B cell (primary cell): ENCODE measurements around the gene ITGB1. TPM values are rescaled to one million over a fixed set of nuclear protein-coding genes. Genes with fewer than 3 reads are reported as not detected.
A peak's percentile ranks its signal among the peaks of the same experiment; 100 is the strongest.

Experiments
- ATAC-seq: fragments of 200-7000 bp; cut with Tn5 transposase; one replicate; pipeline ENCODE4 v1.10.0; 2021; ENCODE audit warnings: low read depth, mild to moderate bottlenecking, moderate number of reproducible peaks, moderate library complexity
- CTCF ChIA-PET: fragments of 350-600 bp; sonication (Branson Sonifier 250); formaldehyde crosslinking; loops from one replicate; lab custom pipeline; 2021; ENCODE audit warnings: antibody characterized with exemption, inconsistent platforms; lab: Charles Lee
- POLR2A ChIA-PET: fragments of 350-600 bp; sonication (Branson Sonifier 250); formaldehyde crosslinking; loops from one replicate; lab custom pipeline; 2021; ENCODE audit warnings: antibody characterized with exemption; lab: Charles Lee
- DNase-seq: peaks from one replicate; pipeline ENCODE4 v3.0.0; 2013
- H2AFZ ChIP-seq: 2 replicates; pipeline ENCODE4 v1.6.1; 2012; ENCODE audit warnings: mild to moderate bottlenecking, low read depth, low read length; ENCODE audit not compliant: insufficient read depth, poor library complexity, severe bottlenecking
- H3K27ac ChIP-seq, 2 donors: 1 replicate in 1 of 2; 2 replicates in 1 of 2; pipeline ENCODE4 v1.5.1; 2012 to 2013; ENCODE audit warnings: low read length in 2 of 2, mild to moderate bottlenecking in 2 of 2, moderate library complexity in 1 of 2
- H3K27me3 ChIP-seq, 4 experiments: fragments of 200-600 bp in 1 of 4; sonication (generic) in 1 of 4; replicated peaks in 1 of 4; 1 replicate in 2 of 4; 2 replicates in 2 of 4; pipeline versions ENCODE4 v1.6.1 to v1.7.0; 2013 to 2016; ENCODE audit warnings: low read length in 3 of 4, mild to moderate bottlenecking in 2 of 4, mixed read lengths in 1 of 4, moderate library complexity in 1 of 4; ENCODE audit not compliant: insufficient read depth in 4 of 4, control insufficient read depth in 3 of 4; ENCODE audit errors: control extremely low read depth in 1 of 4
- H3K36me3 ChIP-seq, 2 experiments: replicated peaks in 1 of 2; 1 replicate in 1 of 2; 2 replicates in 1 of 2; pipeline versions ENCODE4 v1.6.1 to v1.7.1; 2013; ENCODE audit warnings: low read length in 1 of 2; ENCODE audit not compliant: insufficient read depth in 2 of 2, control insufficient read depth in 1 of 2; ENCODE audit errors: control extremely low read depth in 1 of 2, extremely low read depth in 1 of 2
- H3K4me1 ChIP-seq, 2 donors: fragments of 200-600 bp in 1 of 2; sonication (generic) in 1 of 2; 1 replicate in 1 of 2; 2 replicates in 1 of 2; pipeline versions ENCODE4 v1.5.1 to v1.6.1; 2013 to 2017; ENCODE audit warnings: low read length in 2 of 2; ENCODE audit not compliant: control insufficient read depth in 2 of 2, insufficient read depth in 2 of 2
- H3K4me2 ChIP-seq: replicated peaks from 2 replicates; pipeline ENCODE3; 2012; ENCODE audit warnings: mild to moderate bottlenecking, low read depth, low read length; ENCODE audit not compliant: poor library complexity, severe bottlenecking
- H3K4me3 ChIP-seq, 5 experiments: fragments of 200-600 bp in 1 of 5; sonication (generic) in 1 of 5; 1 replicate in 3 of 5; 2 replicates in 2 of 5; pipeline versions ENCODE4 v1.5.1 to v1.7.0; 2011 to 2016; ENCODE audit warnings: low read length in 4 of 5, mild to moderate bottlenecking in 4 of 5, low read depth in 2 of 5, control low read depth in 1 of 5, moderate library complexity in 1 of 5; ENCODE audit not compliant: insufficient read depth in 1 of 5; ENCODE audit errors: control extremely low read depth in 1 of 5, extremely low read depth in 1 of 5
- H3K79me2 ChIP-seq: fragments of 200-600 bp; sonication (generic); one replicate; pipeline ENCODE4 v1.6.0; 2016; ENCODE audit warnings: low read length; ENCODE audit not compliant: control insufficient read depth, insufficient read depth
- H3K9ac ChIP-seq: fragments of 200-600 bp; sonication (generic); 2 replicates; pipeline ENCODE4 v1.6.1; 2017; ENCODE audit warnings: mild to moderate bottlenecking, low read length, moderate library complexity
- H3K9me3 ChIP-seq, 3 donors: one replicate each; pipeline versions ENCODE4 v1.6.1 to v1.7.1; 2013; ENCODE audit warnings: low read length in 2 of 3; ENCODE audit not compliant: control insufficient read depth in 2 of 3, insufficient read depth in 1 of 3; ENCODE audit errors: control extremely low read depth in 1 of 3
- H4K20me1 ChIP-seq: 2 replicates; pipeline ENCODE4 v1.6.0; 2012; ENCODE audit warnings: mild to moderate bottlenecking, low read length; ENCODE audit not compliant: insufficient read depth, control insufficient read depth, poor library complexity, severe bottlenecking
- H3K27ac Mint-ChIP-seq: one replicate; pipeline ENCODE4 v1.8.0; 2021; ENCODE audit warnings: mixed read lengths
- H3K27me3 Mint-ChIP-seq: one replicate; pipeline ENCODE4 v1.8.0; 2021; ENCODE audit warnings: mixed read lengths
- H3K4me1 Mint-ChIP-seq: one replicate; pipeline ENCODE4 v1.8.0; 2021; ENCODE audit warnings: mixed read lengths
- H3K4me3 Mint-ChIP-seq: one replicate; pipeline ENCODE4 v1.8.0; 2021; ENCODE audit warnings: mixed read lengths
- H3K9me3 Mint-ChIP-seq: one replicate; pipeline ENCODE4 v1.8.0; 2022; ENCODE audit warnings: mixed read lengths; ENCODE audit not compliant: insufficient read depth
- CTCF ChIP-seq: fragments of 200-600 bp; IDR thresholded peaks from one replicate; pipeline ENCODE4 v1.8.0; 2022; ENCODE audit warnings: antibody characterized with exemption, mild to moderate bottlenecking
- EZH2 ChIP-seq: IDR thresholded peaks from 2 replicates; pipeline ENCODE4 v1.6.1; 2012; ENCODE audit warnings: borderline replicate concordance, low read depth, mild to moderate bottlenecking, moderate library complexity, low read length; ENCODE audit not compliant: insufficient read depth, poor library complexity, severe bottlenecking
- WGBS: methylation state at CpG from one replicate; pipeline ENCODE4 v1.1.5; 2013; ENCODE audit warnings: missing lambda C conversion rate; ENCODE audit not compliant: insufficient coverage; 5-methylcytosine and 5-hydroxymethylcytosine counted together
- intact Hi-C: fragments of 100-400 bp; cut with micrococcal nuclease; formaldehyde crosslinking; loops from one replicate; pipeline ENCODE4 v1.10.0; 2022
- polyA plus RNA-seq: library from polyadenylated mRNA; depleted of rRNA; stranded (reverse); fragments of >200 nt; gene quantifications from 2 replicates; pipeline ENCODE4 v1.2.3, GENCODE V29; 2012
- total RNA-seq, 2 donors: library from RNA; stranded (reverse); fragments of 120-200 nt in 1 of 2; gene quantifications; 1 replicate in 1 of 2; 2 replicates in 1 of 2; pipeline versions ENCODE4 v1.2.3 to v1.2.4, GENCODE V29; 2013 to 2022

Gene ITGB1
- total and polyA plus RNA-seq, 2 donors (not counting 1 experiment from before 2014, with no cell fraction given) = 30.8 to 128 TPM

GRCh38 chr10:32943854-32944661 is 14.0 kb downstream of the ITGB1 start:
- peaks cover 31 to 42% of the 10 kb centered on the region in 2 donors for H3K4me1 ChIP-seq
- no peak overlapping the region for H3K4me3 ChIP-seq
- Mint-ChIP-seq H3K27me3 (no peaks in the 10 kb centered on the region), H3K4me1 (peaks cover 68% of the 10 kb centered on the region), H3K9me3 (no peaks in the 10 kb centered on the region), H3K4me3 (peak overlapping the region; percentile 46), H3K27ac (peak overlapping the region; percentile 85)
- peak overlapping the region; percentile 24 for H3K4me2 ChIP-seq
- intact Hi-C loops = loop anchor here (2.0 kb wide), 1 partner anchor 13 kb away; no protein-coding TSS in a partner anchor
- H3K27ac ChIP-seq = peak overlapping the region in 1 of 2 donors; percentile 35
- no peak overlapping the region for H2AFZ ChIP-seq
- CTCF ChIA-PET = interaction anchor here (1.4 kb wide), 1 partner anchor 10 kb away, joined by 7 read pairs; no protein-coding TSS in a partner anchor
- H3K27me3 ChIP-seq = no peaks in the 10 kb centered on the region
- WGBS = 86% methylated on average over 22 of the region's 24 CpGs
- no peaks in the 10 kb centered on the region for H3K9me3 ChIP-seq
- peak overlapping the region; percentile 4 for H3K9ac ChIP-seq
- ATAC-seq = no peak
- H3K79me2 ChIP-seq = peaks cover 83% of the 10 kb centered on the region
- no peak for DNase-seq
- no peak for TF ChIP-seq CTCF
- no peak for TF ChIP-seq EZH2
- H4K20me1 ChIP-seq = peaks cover 19% of the 10 kb centered on the region
- H3K36me3 ChIP-seq = no peaks in the 10 kb centered on the region
- POLR2A ChIA-PET = no interaction called here

DNA sequence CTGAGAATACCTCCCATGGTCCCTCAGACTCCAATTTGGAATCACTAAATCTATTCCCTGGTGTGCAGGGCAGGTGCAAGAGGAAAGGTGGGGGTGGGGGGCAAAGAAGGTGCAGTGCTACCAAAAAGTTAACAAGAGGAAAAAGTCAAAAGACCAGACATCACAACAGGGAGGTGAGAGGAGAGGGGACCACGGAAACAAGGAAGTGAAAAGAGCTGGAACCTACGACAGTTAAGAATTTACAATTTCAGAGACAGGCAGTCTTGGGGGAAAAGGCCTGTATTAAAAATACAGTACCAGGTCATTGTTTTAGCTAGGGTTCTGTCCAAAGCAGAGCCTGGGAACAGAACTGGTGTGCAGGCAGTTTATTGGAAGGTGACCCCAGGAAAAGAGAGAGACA is 14.6 kb downstream of the ITGB1 start:
- H3K27me3 Mint-ChIP-seq = no peaks in the 10 kb centered on the region
- H3K4me1 Mint-ChIP-seq = peaks cover 69% of the 10 kb centered on the region
- Histone ChIP-seq H3K4me1 (peaks cover 34 to 43% of the 10 kb centered on the region in 2 donors), H3K4me3 (no peak overlapping the region), H3K9me3 (no peaks in the 10 kb centered on the region), H3K4me2 (peak overlapping the region; percentile 24), H3K27me3 (no peaks in the 10 kb centered on the region), H3K79me2 (peaks cover 85% of the 10 kb centered on the region), H3K9ac (peak overlapping the region; percentile 4), H2AFZ (no peak overlapping the region), H3K27ac (peak overlapping the region in 1 of 2 donors; percentile 35), H3K36me3 (no peaks in the 10 kb centered on the region), H4K20me1 (peaks cover 19% of the 10 kb centered on the region)
- POLR2A ChIA-PET = no interaction called here
- intact Hi-C loops = loop anchor here (2.0 kb wide), 1 partner anchor 13 kb away; no protein-coding TSS in a partner anchor
- CTCF ChIA-PET = interaction anchor here (0.7 kb wide), 1 partner anchor 34 kb away, joined by 3 read pairs; no protein-coding TSS in a partner anchor
- ATAC-seq = peak; percentile 41
- no peaks in the 10 kb centered on the region for H3K9me3 Mint-ChIP-seq
- TF ChIP-seq EZH2 (no peak), CTCF (no peak)
- H3K27ac Mint-ChIP-seq = peak overlapping the region; percentile 85
- DNase-seq = no peak
- WGBS = 0% methylated on average over 2 of the region's 2 CpGs
- H3K4me3 Mint-ChIP-seq = peak overlapping the region; percentile 46
